ENCODE data around the gene AGAP1.
A peak's percentile ranks its signal among the peaks of the same experiment; 100 is the strongest.

The AGAP1 gene

DNA sequence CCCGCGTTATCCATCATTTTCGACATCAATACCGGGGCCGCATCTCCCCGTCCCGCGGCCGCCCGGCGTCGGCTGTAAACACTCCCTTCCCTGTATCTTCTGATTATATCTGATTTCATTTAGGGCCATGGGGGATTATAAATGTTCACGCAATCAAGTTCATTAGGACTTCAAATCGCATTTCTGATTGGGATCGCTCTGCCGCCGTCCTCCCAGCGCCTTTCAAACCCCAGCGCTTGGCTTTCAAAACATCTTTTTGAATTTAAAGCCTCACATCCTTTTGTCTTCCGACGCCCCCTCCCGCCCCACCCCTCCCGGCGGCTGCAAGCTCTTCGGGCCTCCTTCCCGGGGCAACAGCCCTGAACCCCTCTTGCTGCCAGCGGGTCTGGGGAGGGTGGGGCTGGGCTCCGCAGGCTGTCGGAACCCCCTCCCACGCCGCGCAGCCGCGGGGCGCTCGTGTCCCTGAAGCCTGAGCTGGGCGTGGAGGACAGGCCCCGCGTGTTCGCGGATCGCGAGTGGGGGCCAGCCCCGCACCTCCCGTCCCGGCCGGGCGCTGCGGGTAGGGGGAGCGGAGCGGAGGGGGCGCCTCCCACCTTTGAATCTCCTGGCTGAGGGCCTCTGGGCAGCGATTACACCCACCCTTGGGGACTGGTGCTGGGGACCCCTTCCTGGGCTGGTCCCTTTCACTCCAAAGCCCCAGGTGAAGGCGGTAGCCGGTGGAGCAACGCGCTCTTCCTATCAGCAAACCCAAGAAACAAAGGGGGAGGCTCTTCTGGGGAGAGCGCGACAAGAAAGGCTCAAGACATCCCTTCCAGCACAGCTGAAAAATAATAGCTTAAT is 685.6 kb downstream of the AGAP1 start:
- Mint-ChIP-seq H3K27ac (no peak overlapping the region), H3K4me3 (no peak overlapping the region), H3K36me3 (ENCODE audit: low read depth) (no peaks in the 10 kb centered on the region), H3K4me1 (peaks cover 9% of the 10 kb centered on the region), H3K27me3 (peaks cover 76% of the 10 kb centered on the region), H3K9me3 (no peaks in the 10 kb centered on the region)
- no peak for DNase-seq
- ATAC-seq, result no peak

GRCh38 chr2:236180076-236180816 is 686.4 kb downstream of the AGAP1 start:
- Mint-ChIP-seq H3K27me3 (peaks cover 73% of the 10 kb centered on the region), H3K9me3 (no peaks in the 10 kb centered on the region), H3K27ac (no peak overlapping the region), H3K4me3 (no peak overlapping the region), H3K36me3 (ENCODE audit: low read depth) (no peaks in the 10 kb centered on the region), H3K4me1 (peaks cover 9% of the 10 kb centered on the region)
- ATAC-seq (no peak), DNase-seq (no peak)

DNA sequence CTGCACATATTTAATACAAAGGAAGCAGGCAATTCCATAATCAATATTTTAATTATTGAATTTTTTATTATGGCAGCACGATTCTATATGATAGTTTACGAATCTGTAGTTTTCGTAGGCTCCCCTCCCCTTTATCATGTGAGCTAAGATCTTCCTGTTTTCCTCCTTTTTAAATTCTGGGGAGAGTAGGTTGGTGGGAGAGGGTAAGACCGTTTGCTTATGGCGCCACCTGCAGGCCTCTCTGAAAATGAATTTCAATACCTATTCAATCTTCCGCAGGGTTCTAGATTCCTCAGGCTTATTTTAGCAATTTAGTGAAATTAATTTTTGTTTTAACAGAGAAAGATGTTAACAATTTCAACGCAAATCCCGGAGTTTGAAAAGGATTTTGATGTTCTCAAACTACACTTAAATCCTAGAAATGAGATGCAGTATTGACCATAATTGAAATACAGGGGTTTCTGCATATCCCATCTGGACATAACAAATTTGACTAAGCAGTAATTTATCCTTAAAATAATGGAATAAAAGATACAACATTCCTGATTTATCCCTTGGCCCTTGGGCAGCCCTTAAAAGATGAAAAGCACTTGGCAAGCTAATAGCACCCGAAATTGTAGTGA is 687.1 kb downstream of the AGAP1 start:
- DNase-seq (peak; percentile 56), ATAC-seq (no peak)
- Mint-ChIP-seq H3K4me3 (no peak overlapping the region), H3K4me1 (peaks cover 9% of the 10 kb centered on the region), H3K9me3 (no peaks in the 10 kb centered on the region), H3K27me3 (peaks cover 74% of the 10 kb centered on the region), H3K27ac (no peak overlapping the region), H3K36me3 (ENCODE audit: low read depth) (no peaks in the 10 kb centered on the region)
